GM12878 (cell line): Measurements from ENCODE around the gene AP1M1. TPM values are rescaled to one million over a fixed set of nuclear protein-coding genes. Genes with fewer than 3 reads are reported as not detected.
A peak's percentile ranks its signal among the peaks of the same experiment; 100 is the strongest.

Source experiments
- CHD1 ChIP-seq: IDR thresholded peaks from 2 replicates; pipeline ENCODE4 v1.6.1; 2012; ENCODE audit warnings: low read depth, low read length, improper control_type of control experiment
- DPF2 ChIP-seq: fragments of 450-650 bp; IDR thresholded peaks from 2 replicates; pipeline ENCODE4 v1.6.1; 2017; ENCODE audit warnings: mild to moderate bottlenecking
- EGR1 ChIP-seq, 2 experiments: IDR thresholded peaks; 1 replicate in 1 of 2; 2 replicates in 1 of 2; pipeline ENCODE4 v1.6.1; 2011 to 2012; ENCODE audit warnings: low read depth in 2 of 2, low read length in 2 of 2, borderline replicate concordance in 1 of 2, mild to moderate bottlenecking in 1 of 2, moderate library complexity in 1 of 2
- EZH2 ChIP-seq: IDR thresholded peaks from 2 replicates; pipeline ENCODE4 v1.6.1; 2012; ENCODE audit warnings: low read depth, mild to moderate bottlenecking, control low read depth, inconsistent platforms, low read length, borderline replicate concordance; ENCODE audit not compliant: control insufficient read depth
- HDGF ChIP-seq: fragments of 450-650 bp; IDR thresholded peaks from 2 replicates; pipeline ENCODE4 v1.6.1; 2016; ENCODE audit warnings: antibody characterized with exemption
- IKZF2 ChIP-seq, 2 experiments: fragments of 450-650 bp; IDR thresholded peaks; 2 replicates each; pipeline ENCODE4 v1.6.1; 2017; ENCODE audit warnings: mild to moderate bottlenecking in 2 of 2, moderate library complexity in 2 of 2
- MTA3 ChIP-seq: IDR thresholded peaks from 2 replicates; pipeline ENCODE4 v1.6.1; 2012; ENCODE audit warnings: low read length, inconsistent platforms, borderline replicate concordance
- NR2F1 ChIP-seq: fragments of 450-650 bp; conservative IDR thresholded peaks from 2 replicates; pipeline ENCODE4 v1.6.1; 2017; ENCODE audit warnings: mild to moderate bottlenecking
- POLR2AphosphoS2 ChIP-seq: IDR thresholded peaks from 2 replicates; pipeline ENCODE4 v1.6.1; 2011; ENCODE audit warnings: low read depth, mild to moderate bottlenecking, low read length, improper control_type of control experiment, moderate library complexity
- POU2F2 ChIP-seq: IDR thresholded peaks from 3 replicates; pipeline ENCODE4 v1.6.1; 2011; ENCODE audit warnings: low read depth, mild to moderate bottlenecking, low read length, borderline replicate concordance
- RAD21 ChIP-seq: IDR thresholded peaks from 2 replicates; pipeline ENCODE4 v1.6.1; 2011; ENCODE audit warnings: mild to moderate bottlenecking, low read depth, low read length, moderate library complexity; ENCODE audit not compliant: insufficient read depth
- RAD51 ChIP-seq: fragments of 450-650 bp; IDR thresholded peaks from 2 replicates; pipeline ENCODE4 v1.6.1; 2016; ENCODE audit warnings: moderate library complexity, mild to moderate bottlenecking, inconsistent platforms
- RUNX3 ChIP-seq: IDR thresholded peaks from 2 replicates; pipeline ENCODE4 v1.6.1; 2012; ENCODE audit warnings: low read length, inconsistent platforms
- SMAD5 ChIP-seq: IDR thresholded peaks from 2 replicates; pipeline ENCODE4 v1.6.1; 2016; ENCODE audit warnings: antibody characterized with exemption, low read depth
- SMC3 ChIP-seq: IDR thresholded peaks from 2 replicates; pipeline ENCODE4 v1.6.1; 2011; ENCODE audit warnings: low read length, improper control_type of control experiment, borderline replicate concordance
- SPI1 ChIP-seq: IDR thresholded peaks from 2 replicates; pipeline ENCODE4 v1.6.1; 2011; ENCODE audit warnings: low read depth, mild to moderate bottlenecking, low read length, moderate library complexity, borderline replicate concordance; ENCODE audit not compliant: insufficient read depth
- ZNF384 ChIP-seq: IDR thresholded peaks from 2 replicates; pipeline ENCODE4 v1.6.1; 2012; ENCODE audit warnings: low read depth, mild to moderate bottlenecking, low read length, improper control_type of control experiment, borderline replicate concordance
- ZNF622 ChIP-seq: fragments of 450-650 bp; IDR thresholded peaks from 2 replicates; pipeline ENCODE4 v1.6.1; 2017; ENCODE audit warnings: mild to moderate bottlenecking, inconsistent platforms
- polyA plus RNA-seq, 11 experiments: library from polyadenylated mRNA; depleted of rRNA in 4 of 11; unstranded in 6 of 11; stranded (reverse) in 5 of 11; fragments of >200 nt; fragmentation: Nextera tagmentation in 4 of 11; fragmentation: Illumina TruSeq in 1 of 11; extraction: Ambion mirVana in 4 of 11; extraction: Trizol in 1 of 11; gene quantifications; 1 replicate in 1 of 11; 2 replicates in 10 of 11; pipeline versions ENCODE4 v1.2.1 to v1.2.3, GENCODE V29; 2011 to 2016; ENCODE audit warnings: inconsistent platforms in 2 of 11, missing spikeins in 2 of 11, low read depth in 1 of 11
- total RNA-seq, 4 experiments: library from RNA; depleted of rRNA in 3 of 4; stranded (reverse); fragments of >200 nt in 3 of 4; fragmentation: Illumina TruSeq in 1 of 4; extraction: Trizol in 1 of 4; gene quantifications; 2 replicates each; pipeline versions ENCODE4 v1.2.1 to v1.2.3, GENCODE V29; 2013 to 2021
- TF ChIP-seq, protein P1 (sequence below): fragments of 450-650 bp; formaldehyde crosslinking; IDR thresholded peaks from 2 replicates; pipeline ENCODE4 v1.4.0; 2022; ENCODE audit warnings: mild to moderate bottlenecking, moderate library complexity
- TF ChIP-seq, protein P2 (sequence below): IDR thresholded peaks from 2 replicates; pipeline ENCODE4 v1.6.1; 2012; ENCODE audit warnings: low read depth, low read length, improper control_type of control experiment
- TF ChIP-seq, protein P3 (sequence below): IDR thresholded peaks from 2 replicates; pipeline ENCODE4 v1.6.1; 2011; ENCODE audit warnings: low read depth, mild to moderate bottlenecking, low read length, moderate library complexity, borderline replicate concordance; ENCODE audit errors: extremely low read depth
- TF ChIP-seq, protein P4 (sequence below): fragments of 450-650 bp; IDR thresholded peaks from 2 replicates; pipeline ENCODE4 v1.6.1; 2017; ENCODE audit warnings: mild to moderate bottlenecking, moderate library complexity

The AP1M1 gene
- total and polyA plus RNA-seq, 10 of the 15 experiments (the other 5 are each of a cell fraction or from before 2014, with no cell fraction given) = 1.0 to 116 (median 44.7) TPM

DNA sequence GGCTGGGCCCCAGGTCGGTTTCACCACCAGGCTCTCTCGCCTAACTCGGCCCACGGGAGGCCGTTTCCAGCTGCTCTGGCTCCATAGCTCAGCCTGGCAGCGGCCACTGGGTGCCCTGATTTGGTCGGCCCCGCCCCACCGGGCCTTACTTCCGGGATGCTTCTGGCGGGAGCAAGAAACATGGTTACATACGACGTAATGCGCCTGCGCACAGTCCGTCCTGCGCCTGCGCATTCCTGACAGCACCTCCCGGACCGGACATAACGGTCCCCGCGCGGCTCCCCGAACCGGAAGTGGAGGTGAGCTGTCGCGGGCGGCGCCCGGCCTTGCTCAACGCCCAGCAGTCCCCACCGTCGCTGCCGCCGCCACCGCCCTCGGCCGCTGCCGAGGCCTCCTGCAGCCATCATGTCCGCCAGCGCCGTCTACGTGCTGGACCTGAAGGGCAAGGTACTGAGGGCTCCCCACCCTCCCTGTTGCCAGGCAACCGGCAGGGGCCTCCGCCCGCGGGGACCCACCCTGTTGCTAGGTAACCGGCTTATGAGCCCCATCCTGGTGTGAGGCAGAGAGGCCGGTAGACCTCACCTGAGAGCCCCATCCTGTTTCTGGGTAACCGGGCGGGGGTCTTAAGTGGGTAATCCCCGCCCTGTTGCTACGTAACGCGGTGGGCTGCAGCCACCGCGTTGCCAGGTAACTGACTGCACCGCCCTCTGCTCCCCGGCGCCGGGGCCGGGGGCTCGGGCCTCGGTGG, at the start of gene AP1M1 (continued):
- TF ChIP-seq, protein P1, sequence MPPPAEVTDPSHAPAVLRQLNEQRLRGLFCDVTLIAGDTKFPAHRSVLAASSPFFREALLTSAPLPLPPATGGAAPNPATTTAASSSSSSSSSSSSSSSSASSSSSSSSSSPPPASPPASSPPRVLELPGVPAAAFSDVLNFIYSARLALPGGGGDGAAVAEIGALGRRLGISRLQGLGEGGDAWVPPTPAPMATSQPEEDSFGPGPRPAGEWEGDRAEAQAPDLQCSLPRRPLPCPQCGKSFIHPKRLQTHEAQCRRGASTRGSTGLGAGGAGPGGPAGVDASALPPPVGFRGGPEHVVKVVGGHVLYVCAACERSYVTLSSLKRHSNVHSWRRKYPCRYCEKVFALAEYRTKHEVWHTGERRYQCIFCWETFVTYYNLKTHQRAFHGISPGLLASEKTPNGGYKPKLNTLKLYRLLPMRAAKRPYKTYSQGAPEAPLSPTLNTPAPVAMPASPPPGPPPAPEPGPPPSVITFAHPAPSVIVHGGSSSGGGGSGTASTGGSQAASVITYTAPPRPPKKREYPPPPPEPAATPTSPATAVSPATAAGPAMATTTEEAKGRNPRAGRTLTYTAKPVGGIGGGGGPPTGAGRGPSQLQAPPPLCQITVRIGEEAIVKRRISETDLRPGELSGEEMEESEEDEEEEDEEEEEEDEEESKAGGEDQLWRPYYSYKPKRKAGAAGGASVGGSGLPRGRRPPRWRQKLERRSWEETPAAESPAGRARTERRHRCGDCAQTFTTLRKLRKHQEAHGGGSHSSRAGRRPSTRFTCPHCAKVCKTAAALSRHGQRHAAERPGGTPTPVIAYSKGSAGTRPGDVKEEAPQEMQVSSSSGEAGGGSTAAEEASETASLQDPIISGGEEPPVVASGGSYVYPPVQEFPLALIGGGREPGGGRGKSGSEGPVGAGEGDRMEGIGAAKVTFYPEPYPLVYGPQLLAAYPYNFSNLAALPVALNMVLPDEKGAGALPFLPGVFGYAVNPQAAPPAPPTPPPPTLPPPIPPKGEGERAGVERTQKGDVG (CRISPR knock-in tag) = no peak
- TF ChIP-seq RUNX3 = peak; percentile 39
- TF ChIP-seq CHD1 = no peak
- TF ChIP-seq NR2F1 = no peak
- TF ChIP-seq SMAD5 = peak; percentile 81
- TF ChIP-seq, protein P2, sequence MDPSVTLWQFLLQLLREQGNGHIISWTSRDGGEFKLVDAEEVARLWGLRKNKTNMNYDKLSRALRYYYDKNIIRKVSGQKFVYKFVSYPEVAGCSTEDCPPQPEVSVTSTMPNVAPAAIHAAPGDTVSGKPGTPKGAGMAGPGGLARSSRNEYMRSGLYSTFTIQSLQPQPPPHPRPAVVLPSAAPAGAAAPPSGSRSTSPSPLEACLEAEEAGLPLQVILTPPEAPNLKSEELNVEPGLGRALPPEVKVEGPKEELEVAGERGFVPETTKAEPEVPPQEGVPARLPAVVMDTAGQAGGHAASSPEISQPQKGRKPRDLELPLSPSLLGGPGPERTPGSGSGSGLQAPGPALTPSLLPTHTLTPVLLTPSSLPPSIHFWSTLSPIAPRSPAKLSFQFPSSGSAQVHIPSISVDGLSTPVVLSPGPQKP = peak; percentile 95
- TF ChIP-seq POLR2AphosphoS2 = peak; percentile 79; the same call in 1 of the 2 replicates
- no peak for TF ChIP-seq EGR1 (IDR thresholded peaks at IDR 0.05; ENCODE audit: borderline replicate concordance in 1 of 2, low read depth in 2 of 2, low read length in 2 of 2)
- TF ChIP-seq IKZF2 (IDR thresholded peaks at IDR 0.05) = no peak
- no peak for TF ChIP-seq ZNF384
- 0 out of 2 replicates have a peak, but pooled peaks have one; percentile 65 for TF ChIP-seq DPF2
- TF ChIP-seq ZNF622 = no peak
- TF ChIP-seq SMC3 = no peak
- TF ChIP-seq RAD21 = no peak
- TF ChIP-seq, protein P3, sequence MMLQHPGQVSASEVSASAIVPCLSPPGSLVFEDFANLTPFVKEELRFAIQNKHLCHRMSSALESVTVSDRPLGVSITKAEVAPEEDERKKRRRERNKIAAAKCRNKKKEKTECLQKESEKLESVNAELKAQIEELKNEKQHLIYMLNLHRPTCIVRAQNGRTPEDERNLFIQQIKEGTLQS = no peak
- no peak for TF ChIP-seq EZH2
- no peak; the same call in 1 of the 2 replicates for TF ChIP-seq HDGF
- TF ChIP-seq RAD51 = no peak
- TF ChIP-seq SPI1 = peak; percentile 24
- TF ChIP-seq, protein P4, sequence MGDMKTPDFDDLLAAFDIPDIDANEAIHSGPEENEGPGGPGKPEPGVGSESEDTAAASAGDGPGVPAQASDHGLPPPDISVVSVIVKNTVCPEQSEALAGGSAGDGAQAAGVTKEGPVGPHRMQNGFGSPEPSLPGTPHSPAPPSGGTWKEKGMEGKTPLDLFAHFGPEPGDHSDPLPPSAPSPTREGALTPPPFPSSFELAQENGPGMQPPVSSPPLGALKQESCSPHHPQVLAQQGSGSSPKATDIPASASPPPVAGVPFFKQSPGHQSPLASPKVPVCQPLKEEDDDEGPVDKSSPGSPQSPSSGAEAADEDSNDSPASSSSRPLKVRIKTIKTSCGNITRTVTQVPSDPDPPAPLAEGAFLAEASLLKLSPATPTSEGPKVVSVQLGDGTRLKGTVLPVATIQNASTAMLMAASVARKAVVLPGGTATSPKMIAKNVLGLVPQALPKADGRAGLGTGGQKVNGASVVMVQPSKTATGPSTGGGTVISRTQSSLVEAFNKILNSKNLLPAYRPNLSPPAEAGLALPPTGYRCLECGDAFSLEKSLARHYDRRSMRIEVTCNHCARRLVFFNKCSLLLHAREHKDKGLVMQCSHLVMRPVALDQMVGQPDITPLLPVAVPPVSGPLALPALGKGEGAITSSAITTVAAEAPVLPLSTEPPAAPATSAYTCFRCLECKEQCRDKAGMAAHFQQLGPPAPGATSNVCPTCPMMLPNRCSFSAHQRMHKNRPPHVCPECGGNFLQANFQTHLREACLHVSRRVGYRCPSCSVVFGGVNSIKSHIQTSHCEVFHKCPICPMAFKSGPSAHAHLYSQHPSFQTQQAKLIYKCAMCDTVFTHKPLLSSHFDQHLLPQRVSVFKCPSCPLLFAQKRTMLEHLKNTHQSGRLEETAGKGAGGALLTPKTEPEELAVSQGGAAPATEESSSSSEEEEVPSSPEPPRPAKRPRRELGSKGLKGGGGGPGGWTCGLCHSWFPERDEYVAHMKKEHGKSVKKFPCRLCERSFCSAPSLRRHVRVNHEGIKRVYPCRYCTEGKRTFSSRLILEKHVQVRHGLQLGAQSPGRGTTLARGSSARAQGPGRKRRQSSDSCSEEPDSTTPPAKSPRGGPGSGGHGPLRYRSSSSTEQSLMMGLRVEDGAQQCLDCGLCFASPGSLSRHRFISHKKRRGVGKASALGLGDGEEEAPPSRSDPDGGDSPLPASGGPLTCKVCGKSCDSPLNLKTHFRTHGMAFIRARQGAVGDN = peak; percentile 30; the same call in 1 of the 2 replicates
- TF ChIP-seq MTA3 = no peak
- peak; percentile 79; the same call in 2 of the 3 replicates for TF ChIP-seq POU2F2
